ENCODE measurements around the gene ANKRD63.

Gene ANKRD63

GRCh38 chr15:40279437-40280141 is 3.3 kb downstream of the ANKRD63 start:
- peak; percentile 66 to 89 (median 82) for DNase-seq

GRCh38 chr15:40278026-40278425 is 4.8 kb downstream of the ANKRD63 start:
- no peak for DNase-seq

- DNase-seq = peak; percentile 56 to 82 (median 77)
Observed at GRCh38 chr15:40277471-40277870, 5.4 kb downstream of the ANKRD63 start.

DNA sequence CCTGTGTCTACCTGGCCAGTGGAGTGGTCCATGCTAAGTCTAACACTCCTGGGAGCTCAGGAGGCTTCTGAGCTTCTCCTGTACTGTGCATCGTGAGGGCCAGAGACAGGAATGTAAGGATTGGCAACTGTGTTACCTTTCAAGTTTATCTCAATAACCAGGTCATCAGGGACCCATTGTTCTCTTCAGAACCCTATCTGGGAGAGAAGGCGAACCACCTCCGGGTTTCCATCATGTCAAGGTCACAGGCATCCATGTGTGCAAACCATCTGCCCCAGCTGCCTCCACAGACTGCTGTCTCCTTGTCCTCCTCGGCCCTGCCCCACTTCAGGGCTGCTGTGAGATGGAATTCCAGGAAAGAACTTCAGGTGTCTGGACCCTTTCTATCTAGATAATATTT is 5.9 kb downstream of the ANKRD63 start:
- no peak for DNase-seq

DNA sequence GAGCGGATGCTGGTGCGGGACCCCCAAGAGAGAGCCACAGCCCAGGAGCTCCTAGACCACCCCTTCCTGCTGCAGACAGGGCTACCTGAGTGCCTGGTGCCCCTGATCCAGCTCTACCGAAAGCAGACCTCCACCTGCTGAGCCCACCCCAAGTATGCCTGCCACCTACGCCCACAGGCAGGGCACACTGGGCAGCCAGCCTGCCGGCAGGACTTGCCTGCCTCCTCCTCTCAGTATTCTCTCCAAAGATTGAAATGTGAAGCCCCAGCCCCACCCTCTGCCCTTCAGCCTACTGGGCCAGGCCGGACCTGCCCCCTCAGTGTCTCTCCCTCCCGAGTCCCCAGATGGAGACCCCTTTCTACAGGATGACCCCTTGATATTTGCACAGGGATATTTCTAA is 6.9 kb downstream of the ANKRD63 start:
- no peak for DNase-seq

- peak; percentile 24 to 56 (median 42) for DNase-seq
Observed at GRCh38 chr15:40275523-40275922, 7.3 kb downstream of the ANKRD63 start.

- DNase-seq = peak; percentile 89 to 95 (median 94)
Observed at GRCh38 chr15:40274350-40275274, 8.3 kb downstream of the ANKRD63 start.

DNA sequence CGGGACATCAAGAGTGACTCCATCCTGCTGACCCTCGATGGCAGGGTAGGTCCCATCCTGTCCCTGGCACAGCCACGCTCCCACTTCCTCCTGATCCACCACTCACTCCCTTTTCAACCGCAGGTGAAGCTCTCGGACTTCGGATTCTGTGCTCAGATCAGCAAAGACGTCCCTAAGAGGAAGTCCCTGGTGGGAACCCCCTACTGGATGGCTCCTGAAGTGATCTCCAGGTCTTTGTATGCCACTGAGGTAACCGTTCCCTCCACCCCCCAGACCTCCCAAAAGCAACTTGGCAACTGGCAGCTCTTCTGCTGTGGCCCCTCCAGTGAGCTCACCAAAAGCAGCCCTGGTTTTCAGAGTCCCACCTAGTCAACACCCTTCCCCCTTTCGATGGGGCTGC is 9.4 kb downstream of the ANKRD63 start:
- no peak for DNase-seq

- no peak for DNase-seq
Observed at GRCh38 chr15:40272485-40273056, 10.3 kb downstream of the ANKRD63 start.

DNA sequence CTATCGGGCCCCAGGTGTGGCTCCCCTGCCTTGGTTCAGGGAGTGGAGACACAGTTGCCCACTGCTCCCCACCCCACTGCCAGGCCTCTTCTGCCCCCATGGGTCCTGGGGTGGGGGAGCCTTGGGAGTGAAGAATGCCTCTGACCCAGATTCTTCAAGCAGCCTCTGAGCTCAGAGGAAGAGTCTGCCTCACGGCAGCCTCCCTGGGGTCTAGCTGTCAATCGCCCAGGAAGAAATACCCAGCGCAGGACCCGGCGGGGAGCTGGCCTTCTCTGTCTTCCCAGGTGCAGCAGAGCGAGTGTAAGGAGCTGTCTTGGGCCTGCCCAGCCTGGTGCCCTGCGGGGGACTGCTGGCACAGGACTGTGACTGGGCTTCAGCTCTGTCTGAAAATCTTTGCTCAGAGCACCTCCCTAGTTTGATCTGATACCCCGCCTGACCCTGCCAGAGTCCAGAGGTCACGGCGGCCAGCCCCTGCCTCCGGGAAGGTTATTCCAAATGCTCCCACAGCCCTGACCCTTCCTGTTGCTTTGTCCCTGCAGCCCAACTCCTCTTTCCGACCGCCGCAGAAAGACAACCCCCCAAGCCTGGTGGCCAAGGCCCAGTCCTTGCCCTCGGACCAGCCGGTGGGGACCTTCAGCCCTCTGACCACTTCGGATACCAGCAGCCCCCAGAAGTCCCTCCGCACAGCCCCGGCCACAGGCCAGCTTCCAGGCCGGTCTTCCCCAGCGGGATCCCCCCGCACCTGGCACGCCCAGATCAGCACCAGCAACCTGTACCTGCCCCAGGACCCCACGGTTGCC is 11.0 kb downstream of the ANKRD63 start:
- no peak for DNase-seq

GRCh38 chr15:40270246-40270995 is 12.4 kb downstream of the ANKRD63 start:
- no peak for DNase-seq

- no peak for DNase-seq
Observed at GRCh38 chr15:40269604-40270003, 13.3 kb downstream of the ANKRD63 start.

GRCh38 chr15:40267670-40268069 is 15.2 kb downstream of the ANKRD63 start:
- DNase-seq = no peak

DNA sequence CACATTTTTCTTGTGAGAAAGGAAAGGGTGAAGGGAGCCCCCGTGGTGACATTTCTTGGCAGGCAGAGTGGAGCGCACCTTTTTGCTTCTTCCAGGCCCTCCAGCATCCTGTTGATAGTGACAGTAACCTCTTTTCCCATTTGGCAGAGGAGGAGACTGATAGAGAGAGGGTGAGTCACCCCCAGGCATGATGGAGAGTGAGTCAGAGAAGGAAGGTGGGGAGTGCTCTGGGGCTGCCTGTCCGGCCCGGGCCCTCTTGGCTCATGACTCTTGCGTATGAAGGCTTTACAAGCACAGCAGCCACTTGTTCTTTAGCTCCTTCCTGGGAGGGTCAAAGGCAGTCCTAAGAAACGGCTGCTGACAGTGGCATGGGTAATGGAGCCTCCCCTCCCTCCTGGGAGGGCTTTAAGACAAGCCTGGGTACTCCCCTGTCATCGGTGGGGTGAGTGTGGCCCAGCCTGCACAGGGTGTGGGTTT is 16.0 kb downstream of the ANKRD63 start:
- peak; percentile 87 to 93 (median 89) for DNase-seq

- no peak for DNase-seq
Observed at GRCh38 chr15:40265875-40266274, 17.0 kb downstream of the ANKRD63 start.

- no peak for DNase-seq
Observed at GRCh38 chr15:40265355-40265754, 17.5 kb downstream of the ANKRD63 start.

DNA sequence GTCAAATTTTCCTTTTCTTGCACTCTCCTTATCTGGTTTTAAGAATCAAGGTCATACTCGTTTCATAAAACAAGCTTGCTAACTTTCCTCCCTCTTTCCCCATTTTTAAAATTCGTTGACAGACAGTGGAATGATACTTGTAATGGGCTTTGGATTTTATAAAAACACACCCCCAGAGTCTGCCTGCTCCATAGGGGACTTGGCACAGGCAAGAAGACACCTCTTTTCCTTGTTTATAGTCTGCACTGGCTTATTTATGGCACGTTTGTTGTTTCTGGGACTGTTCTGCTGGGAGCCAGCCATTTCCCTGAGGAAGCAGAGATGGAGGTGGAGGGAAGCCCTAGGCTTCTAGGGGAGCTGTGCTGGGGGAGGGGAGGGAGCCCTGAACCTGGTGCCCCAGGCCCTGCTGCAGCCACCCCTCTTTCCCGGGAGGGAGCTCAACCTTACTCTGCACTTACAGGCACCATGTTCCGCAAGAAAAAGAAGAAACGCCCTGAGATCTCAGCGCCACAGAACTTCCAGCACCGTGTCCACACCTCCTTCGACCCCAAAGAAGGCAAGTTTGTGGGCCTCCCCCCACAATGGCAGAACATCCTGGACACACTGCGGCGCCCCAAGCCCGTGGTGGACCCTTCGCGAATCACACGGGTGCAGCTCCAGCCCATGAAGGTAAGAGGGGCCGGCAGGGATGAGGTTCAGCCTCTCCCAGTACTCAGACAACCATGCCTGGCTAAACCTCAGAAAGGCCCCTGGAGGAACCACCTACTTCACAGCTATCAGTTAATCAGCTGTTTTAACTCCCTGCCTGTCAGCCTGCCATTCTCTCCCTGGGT is 18.3 kb downstream of the ANKRD63 start:
- no peak for DNase-seq

- DNase-seq = peak in 1 of 4 experiments; percentile 32
Observed at GRCh38 chr15:40263024-40263754, 19.7 kb downstream of the ANKRD63 start.

DNA sequence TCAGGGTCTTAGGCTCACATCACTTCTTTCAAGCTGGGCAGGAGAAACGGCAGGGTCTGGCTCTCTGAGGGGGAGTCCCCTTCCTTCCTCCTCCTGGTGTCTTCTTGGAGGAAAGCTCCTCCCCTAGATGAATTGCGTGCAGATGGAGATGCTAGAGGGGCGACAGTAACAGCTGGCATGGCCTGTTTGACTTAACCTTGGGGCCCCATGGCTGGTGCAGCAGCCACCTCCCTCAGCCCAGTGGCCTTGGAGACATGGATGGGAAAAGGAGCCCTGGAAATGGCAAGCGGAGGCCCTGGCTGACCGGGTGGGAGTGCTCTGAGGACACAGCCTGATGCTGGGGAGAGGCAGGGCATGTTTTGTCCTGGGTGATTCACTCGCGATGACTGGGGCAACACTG is 23.8 kb downstream of the ANKRD63 start:
- no peak for DNase-seq

DNA sequence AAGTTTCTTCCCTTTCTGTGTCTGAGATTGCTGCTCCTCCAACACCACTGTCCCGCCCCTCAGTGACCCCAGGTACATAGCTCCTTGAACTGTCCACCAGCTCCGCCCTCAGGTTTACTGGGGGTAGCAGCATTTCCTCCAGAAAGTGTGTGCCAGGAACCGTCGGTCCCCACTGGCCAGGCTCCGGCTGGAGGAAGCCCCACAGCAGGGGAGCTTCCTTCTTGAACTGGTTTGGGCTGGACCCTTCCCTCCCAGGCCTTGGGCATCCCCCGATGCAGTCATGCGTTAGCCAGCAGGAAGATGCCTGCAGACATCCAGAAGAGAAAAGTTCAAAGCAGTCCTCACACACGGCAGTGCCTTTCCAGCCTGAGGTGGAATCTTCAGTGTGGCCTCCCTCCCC is 24.3 kb downstream of the ANKRD63 start:
- DNase-seq = no peak
